ENCODE data around the gene TNIP1.

The TNIP1 gene

DNA sequence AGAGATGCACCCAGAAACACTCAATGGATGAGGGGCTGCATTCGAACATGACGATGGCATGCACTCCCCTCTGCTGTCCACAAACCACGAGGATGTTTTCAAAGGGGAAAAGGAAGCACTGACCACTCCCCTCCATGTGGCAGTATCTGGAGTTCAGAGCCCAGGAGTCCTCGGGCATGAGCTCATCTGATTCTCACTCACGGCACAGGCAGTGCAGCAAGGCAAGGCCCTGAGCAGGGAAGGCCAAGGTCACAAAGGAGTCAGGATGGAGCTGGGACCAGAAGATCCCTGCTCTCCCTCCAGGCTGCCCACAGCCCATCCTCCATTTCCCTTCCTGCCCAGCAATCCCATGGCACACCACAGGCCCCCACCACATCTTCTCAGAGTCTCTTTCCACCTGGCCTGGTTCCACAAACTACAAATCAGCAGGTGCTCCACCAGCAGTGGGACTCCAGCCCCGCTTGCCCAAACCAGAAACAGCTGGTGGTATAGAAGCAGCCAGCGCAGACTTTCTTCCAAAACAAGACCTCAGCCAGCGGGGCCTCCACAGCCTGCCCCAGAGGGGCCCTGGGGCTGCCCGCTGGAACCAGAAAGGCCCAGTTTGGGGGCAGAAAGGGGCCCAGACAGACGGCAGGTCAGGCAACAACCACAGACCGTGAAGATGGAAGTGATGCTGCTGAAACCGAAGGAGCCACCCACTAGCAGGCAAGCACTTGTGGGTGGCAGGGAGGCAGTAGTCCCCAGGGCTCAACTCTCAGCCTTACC lies 12.2 kb downstream of the TNIP1 start:
- in situ Hi-C loops (cut with HindIII; ENCODE audit: low sequenced_read_pairs) = no loop called here

DNA sequence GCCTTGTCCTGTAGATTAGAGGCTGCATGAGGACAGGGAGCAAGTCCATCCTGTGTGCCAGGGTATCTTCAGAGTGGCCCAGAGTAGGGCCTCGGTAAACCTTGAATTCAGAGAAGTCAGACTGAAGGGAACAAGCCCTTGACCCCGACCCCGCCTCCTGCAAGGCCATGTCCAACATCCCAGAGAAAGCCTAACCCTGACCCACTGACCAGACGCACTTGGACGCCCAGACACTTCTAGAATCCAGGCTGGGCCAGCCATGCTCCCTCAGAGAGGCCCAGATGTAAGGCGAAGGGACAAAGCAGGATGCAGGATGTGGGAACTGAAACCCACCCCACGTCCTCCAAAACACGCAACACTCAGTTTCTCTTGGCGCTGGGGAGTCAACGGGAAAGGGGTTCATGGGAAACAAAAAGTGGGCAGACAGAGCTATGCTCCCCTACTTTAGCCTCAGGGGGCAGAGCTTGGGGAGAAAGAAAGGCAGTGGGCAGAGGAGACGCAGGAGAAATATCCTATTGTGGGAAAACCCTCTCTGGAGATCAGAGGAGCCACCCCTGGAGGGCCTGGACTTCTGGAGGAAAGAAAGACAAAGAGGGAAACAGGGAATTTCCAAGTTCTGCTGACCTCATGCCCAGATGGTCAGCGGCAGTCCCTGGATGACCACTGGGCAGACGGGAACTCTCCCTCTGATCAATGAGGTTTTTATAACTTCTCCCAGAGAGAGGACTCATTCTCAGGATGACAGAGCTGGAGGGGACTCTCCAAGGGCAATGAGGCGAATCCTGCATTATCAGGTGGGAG lies 13.0 kb downstream of the TNIP1 start:
- in situ Hi-C loops (cut with HindIII; ENCODE audit: low sequenced_read_pairs) = no loop called here

DNA sequence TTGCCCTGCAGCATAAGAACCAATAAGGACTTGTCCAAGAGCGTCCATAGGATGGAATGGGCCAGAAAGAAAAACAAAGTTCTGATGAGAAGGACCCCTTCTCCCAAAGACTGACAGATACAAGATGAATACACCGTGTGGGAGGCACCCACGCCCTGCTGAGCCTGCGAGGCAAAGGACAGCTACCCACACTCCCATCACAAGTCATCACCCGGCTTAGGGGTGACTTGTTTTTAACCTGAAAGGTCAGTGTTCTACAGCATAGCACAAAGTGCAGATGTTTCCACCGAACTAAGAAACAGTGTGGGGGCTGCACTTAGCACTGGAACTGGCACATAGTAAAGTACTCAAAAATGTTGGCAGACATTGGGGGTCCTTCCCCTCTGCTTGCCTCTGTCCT lies 13.9 kb downstream of the TNIP1 start:
- in situ Hi-C loops (cut with HindIII; ENCODE audit: low sequenced_read_pairs) = no loop called here

DNA sequence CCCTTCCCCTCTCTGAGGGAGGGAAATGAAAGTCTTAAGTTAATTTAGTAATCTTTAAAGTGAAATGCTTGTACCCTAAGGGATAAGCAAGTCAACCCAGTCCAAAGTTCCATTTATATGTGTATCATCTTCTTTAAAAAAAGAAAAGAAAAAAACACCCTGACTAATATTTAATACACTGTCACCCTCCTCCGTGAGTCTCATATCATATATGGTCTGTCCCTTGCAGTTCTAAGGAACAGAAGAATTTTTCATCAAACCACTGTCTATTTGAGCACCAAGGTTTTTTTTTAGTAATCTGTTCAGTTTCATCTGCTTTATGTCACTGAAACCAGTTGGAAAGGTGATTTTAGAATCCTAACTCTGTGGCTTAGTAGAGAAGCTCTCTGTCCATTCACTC lies 15.2 kb downstream of the TNIP1 start:
- in situ Hi-C loops (cut with HindIII; ENCODE audit: low sequenced_read_pairs) = no loop called here

DNA sequence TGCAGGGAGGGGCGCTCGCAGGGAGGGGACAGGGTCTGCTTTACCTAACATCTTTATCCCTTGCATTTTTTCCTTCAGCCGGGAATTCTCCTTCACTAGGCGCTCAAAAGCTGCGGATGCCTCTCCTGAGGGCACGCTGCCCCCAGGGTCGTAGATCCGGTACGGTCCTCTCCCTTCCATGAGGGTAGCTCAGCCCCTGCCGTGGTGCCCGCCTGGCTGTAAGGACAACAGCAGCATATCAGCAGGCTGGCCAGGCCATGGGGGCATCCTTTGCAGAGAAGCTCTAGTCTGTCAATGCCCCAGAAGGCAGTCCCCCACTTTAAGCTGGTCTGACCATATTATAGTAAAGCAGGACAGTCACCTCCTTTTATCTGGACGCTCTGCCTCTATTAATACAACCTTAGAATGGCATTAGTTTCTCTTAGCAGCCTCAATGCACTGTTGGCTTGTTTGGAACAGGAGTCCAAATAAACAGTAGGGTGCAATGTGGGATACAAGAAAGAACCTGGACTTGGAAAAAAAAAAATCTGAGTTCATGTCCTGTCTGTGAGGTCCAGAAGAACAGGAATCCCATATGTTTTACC lies 15.8 kb downstream of the TNIP1 start:
- in situ Hi-C loops (cut with HindIII; ENCODE audit: low sequenced_read_pairs) = no loop called here

DNA sequence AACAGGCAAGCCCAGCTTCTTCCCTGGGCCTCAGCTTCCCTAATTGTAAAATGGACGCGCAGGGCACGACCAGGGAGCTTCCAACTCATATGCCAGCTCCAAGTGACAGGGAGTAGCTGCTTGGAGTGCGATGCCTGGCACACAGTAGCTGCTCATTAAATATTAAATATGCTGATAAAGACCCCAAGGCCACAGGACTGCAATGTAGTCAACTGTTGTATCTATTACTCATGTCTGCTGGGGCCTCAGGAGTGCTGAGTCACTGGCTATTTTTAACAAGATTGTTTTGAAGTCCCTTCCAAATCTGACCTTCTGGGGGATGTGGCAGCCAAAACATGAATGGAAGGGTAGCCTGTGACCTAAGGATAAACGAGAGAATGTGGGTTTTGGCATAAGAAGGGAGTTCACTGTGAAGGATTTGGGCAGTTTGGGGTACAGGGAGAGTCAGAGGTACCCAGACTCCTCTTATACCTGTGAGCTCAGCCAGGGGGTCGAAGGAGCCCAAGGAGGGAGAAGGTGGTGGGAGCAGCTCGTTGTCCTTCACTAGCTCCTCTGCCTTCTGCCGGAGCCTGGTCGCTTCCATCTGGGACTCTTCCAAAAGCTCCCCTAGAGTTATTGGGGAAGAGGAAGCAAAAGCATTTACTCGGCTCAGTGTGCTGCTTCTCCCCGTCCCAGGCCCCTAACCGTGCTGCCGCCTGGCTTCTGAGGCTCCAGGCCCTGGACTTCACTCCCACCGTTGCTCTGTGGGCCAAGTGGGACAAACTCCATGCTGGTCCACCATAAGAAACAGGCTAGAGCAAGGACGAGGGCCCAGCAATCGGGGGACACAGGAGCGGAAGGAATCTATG lies 17.5 kb downstream of the TNIP1 start:
- in situ Hi-C loops (cut with HindIII; ENCODE audit: low sequenced_read_pairs) = no loop called here

DNA sequence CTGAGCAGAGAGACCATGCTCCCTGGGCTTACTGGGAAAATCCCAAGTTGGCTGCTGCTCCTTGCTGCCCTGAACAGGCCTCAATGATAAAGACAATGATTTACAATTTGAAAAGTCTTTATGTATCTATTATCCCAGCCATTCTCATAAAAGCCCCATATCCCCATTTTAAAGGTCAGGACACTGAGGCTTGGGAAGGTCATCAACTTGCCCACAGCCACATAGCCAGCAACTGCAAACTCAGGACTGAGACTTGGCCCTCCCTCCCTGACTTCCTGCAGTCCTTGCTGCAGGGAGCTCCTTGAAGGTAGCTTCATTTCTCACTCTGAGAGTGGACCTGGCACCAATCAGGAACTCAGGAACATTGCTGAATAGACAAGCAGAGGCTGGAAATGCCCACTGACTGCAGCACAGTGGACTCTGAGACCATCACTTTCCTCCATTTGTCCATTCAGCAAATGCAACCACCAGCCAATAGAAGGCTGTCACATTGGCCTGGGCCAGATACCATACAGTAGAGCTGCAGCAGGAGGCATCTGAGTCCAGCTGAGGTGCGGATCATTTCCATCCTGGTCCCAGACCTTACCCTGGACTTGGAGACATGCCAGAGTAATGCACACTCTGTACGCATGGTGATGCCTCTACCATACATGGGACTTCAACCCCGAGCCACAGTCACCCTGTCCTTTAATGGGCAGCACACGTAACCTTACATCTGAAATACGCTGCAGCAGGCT lies 18.3 kb downstream of the TNIP1 start:
- in situ Hi-C loops (cut with HindIII; ENCODE audit: low sequenced_read_pairs) = no loop called here

DNA sequence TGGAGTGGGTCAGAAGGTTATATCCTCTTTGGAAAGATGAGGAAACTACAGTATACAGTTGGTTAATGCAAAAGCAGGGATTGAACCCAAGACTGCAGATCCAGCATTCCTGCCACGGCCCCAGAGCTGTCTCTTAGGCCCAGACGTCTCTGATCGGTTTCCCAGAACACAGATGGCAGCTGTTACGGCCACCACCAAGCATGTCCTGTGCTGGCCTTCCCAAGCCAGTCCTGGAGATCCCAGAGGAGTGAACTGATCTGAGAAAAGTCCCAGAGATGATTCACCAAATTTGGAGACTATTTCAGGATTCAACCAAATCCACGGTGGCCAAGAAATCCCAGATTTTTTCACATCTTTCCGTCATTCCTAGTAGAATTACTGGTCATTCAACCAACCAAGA lies 20.1 kb downstream of the TNIP1 start:
- in situ Hi-C loops (cut with HindIII; ENCODE audit: low sequenced_read_pairs) = no loop called here

DNA sequence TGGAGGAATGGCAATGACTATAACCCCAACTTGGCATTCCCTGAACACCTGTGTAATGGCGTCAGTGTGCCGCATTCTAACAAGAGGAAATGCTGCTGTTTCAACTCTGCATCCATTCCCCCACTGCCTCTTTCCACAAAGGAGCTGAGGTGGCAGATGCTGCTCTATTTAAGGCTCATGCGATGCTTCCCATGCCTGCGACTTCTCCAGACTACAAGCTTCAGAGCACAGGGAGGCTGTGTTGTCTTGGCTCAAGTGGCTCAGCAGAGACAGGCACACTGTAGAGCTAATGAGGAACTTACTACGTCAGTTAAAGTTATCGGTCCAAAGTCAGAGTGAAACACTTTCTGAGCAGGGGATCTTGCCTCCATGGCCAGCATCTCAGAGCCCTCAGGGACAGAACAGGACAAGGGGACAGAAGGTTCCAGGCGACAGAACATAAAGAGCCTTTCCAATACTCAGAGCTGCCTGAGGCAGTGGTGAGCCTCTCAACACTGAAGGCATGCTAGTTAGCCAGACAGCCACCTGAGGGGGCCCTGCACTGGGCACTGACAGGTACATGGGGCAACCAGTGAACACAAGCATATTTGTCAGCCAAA lies 21.8 kb downstream of the TNIP1 start:
- in situ Hi-C loops (cut with HindIII; ENCODE audit: low sequenced_read_pairs) = loop anchor here (5.0 kb wide), 1 partner anchor 78 kb away; no protein-coding TSS in a partner anchor

DNA sequence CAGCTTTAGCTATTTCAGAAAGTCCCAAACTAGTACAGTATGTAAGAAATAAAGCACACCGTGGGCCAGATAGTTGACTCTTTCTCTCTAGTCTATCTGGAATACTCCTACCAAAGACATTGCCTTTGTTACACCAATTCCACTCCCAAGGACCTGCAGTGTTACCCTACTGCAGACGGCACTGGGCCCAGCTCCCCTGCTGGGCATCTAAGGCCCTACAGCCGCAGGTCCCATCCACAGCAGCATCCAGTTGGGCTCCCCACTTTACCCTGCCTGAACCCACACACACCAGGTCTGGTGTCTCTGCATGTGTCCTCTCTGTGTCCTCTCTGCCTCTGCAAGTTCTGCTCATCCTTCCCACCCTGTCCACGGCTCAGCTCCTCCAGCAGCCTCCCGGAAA lies 22.5 kb downstream of the TNIP1 start:
- in situ Hi-C loops (cut with HindIII; ENCODE audit: low sequenced_read_pairs) = loop anchor here (5.0 kb wide), 1 partner anchor 79 kb away; no protein-coding TSS in a partner anchor

DNA sequence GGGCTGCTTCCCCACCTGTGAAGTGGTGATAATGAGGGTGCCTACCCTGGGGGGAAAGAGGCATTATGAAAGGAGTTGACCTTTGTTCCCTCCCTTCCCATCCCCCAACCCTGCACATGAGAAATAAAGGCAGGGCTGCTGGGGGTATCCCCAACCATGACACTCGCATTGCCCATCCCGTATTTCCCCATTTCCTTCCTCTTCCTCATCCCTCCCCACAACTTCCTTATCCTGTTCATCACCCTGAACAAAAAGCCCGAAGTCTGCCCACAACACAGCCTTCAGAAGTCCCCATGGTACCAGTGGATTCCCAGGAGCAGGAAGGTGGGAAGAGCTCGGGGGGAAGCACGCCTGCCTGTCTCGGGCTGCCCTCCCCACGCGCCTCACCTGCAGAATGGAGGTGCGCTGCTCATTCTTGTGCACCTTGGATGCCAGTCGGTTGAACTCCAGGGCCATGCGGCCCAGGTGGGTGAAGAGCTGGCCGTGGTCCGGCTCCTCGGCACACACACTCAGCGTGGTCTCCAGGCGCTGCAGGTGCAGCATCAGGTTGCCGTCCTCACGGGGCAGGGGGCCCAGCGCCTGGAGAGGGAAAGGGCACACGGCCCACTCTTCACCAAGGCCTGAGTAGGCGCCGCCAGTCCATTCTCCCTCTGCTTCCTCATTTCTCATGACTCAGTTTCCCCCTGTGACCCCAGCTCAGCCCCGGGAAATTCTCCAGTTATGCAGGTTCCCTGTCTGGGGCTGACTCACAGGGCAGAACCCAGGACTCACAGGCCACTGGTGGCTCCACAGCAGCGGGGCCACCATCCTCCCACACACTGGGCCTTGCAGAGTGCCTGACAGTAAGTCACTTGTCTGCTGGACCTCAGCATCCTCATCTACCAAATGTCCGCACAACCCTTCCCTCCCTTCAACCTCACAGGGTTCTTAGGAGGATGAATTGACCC lies 24.2 kb downstream of the TNIP1 start:
- in situ Hi-C loops (cut with HindIII; ENCODE audit: low sequenced_read_pairs) = loop anchor here (5.0 kb wide), 1 partner anchor 81 kb away; no protein-coding TSS in a partner anchor

DNA sequence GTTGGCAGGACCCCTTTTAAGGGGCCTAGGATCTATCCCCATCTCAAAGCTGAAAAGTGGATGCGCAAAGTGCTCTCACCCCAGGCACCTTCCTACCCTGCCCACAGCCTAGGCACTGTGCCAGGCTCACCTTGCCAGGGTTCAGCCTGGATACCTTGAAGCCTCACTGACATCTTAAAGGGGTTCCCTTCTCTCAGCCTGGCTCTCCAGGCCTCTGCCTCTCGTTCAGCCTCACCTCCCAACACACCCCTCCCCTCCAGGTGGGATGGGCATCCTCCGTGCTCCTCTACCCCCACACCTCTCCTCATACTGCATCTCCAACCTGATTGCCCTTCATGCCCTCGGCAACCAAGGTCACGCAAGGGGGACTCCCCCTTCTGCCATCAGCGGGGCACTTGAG lies 25.5 kb downstream of the TNIP1 start:
- in situ Hi-C loops (cut with HindIII; ENCODE audit: low sequenced_read_pairs) = loop anchor here (5.0 kb wide), 1 partner anchor 82 kb away; no protein-coding TSS in a partner anchor

DNA sequence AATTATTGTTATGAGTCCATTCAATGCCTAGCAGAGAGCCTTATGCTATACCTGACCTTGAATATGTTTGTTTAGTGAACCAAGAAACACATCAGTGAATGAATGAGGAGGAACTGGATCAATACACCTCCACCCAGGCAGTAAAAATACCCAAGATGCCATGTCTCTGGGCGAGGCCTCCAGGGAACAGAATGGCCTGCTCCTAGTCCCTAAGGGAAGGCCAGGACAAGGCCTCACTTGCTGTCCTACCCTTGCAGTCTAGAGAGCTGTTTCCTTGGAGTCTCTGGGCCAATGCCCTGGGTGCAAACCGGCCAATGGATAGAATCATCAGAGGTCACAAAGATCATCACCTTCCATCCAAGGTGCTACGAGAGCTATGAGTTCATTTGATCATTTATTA lies 26.1 kb downstream of the TNIP1 start:
- in situ Hi-C loops (cut with HindIII; ENCODE audit: low sequenced_read_pairs) = loop anchor here (5.0 kb wide), 1 partner anchor 83 kb away; no protein-coding TSS in a partner anchor

DNA sequence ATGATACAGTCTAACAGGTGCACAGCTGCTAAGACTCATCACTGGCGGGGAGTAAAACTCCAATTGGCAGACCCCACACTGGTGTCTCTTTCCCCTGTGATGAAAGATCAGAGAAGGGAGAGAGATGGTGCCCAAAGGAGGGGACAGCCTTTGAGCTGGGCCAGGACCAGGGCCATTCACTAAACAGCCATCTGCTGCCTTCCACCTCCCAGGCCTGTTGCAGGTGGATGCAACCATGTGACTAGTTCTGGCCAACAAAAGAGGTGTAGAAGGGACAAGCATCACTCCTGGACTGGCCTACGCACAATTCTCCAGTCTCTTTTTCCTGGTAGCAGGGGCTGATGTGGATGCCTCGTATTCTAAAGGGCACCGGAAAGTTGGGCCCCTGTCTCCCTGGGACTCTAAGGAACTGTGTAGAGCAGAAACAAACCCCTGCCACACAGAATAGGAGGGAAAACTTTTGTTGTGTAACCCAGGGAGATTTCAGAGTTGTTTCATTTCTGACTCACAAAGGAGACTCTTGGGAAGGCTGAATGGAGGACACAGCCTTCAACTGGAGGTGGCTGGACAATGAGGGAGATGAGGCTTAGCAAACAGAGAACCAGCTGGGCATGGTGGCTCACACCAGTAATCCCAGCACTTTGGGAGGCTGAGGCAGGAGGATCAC lies 26.9 kb downstream of the TNIP1 start:
- in situ Hi-C loops (cut with HindIII; ENCODE audit: low sequenced_read_pairs) = no loop called here

DNA sequence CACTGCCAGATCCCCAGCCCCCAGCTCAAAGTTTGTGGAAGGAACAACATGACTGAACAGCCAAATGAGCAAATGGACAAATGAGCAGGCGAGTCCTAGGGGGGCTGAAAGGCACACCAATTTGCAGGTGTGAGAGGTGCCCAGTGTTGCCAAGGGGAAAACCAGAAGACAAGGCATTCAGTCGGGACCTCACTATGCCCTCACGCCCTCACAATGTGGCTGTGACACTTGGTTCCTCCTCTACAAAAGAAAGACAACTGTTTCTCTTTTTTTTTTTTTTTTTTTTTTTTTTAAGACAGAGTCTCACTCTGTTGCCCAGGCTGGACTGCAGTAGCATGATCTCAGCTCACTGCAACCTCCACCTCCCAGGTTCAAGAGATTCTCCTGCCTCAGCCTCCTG lies 28.0 kb downstream of the TNIP1 start:
- in situ Hi-C loops (cut with HindIII; ENCODE audit: low sequenced_read_pairs) = no loop called here

DNA sequence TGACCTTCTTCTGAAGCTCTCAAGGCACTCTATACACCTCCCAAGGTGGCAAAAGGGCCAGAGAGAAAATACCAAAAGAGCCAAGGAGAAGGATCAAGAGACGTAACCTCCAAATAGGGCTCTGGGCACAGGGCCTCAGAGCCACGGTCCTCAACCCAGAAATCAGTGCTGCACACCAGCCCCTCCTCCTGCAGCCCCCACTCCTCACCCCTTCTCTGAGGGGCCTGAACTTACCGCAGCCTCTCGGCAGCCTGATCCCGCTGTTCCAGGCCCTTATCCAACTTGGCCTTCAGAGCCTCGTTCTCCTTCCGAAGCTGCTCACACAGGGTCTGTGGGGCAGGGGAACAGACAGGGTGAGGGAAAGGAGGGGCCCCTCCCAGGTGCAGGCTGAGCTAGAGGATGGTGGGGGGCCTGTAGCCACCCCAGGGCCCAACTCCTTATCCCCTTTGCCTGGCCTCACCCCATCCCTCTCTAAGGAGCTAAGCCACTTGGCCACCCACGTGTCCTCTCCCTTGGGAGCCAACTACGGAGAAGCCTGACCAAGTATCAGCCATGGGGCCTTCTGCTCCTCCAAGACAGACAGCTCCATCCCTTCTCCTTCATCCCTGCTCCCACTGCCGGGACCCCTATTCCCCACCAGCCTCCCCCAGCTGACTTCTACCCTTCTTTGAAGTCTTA lies 28.8 kb downstream of the TNIP1 start:
- in situ Hi-C loops (cut with HindIII; ENCODE audit: low sequenced_read_pairs) = no loop called here
